ENCODE measurements around the gene PBXIP1.
"Not testable (repeated sequence)": the region's sequence is repeated elsewhere in the genome, so short reads cannot be mapped to it uniquely, and the experiment has no call there.

The PBXIP1 gene

DNA sequence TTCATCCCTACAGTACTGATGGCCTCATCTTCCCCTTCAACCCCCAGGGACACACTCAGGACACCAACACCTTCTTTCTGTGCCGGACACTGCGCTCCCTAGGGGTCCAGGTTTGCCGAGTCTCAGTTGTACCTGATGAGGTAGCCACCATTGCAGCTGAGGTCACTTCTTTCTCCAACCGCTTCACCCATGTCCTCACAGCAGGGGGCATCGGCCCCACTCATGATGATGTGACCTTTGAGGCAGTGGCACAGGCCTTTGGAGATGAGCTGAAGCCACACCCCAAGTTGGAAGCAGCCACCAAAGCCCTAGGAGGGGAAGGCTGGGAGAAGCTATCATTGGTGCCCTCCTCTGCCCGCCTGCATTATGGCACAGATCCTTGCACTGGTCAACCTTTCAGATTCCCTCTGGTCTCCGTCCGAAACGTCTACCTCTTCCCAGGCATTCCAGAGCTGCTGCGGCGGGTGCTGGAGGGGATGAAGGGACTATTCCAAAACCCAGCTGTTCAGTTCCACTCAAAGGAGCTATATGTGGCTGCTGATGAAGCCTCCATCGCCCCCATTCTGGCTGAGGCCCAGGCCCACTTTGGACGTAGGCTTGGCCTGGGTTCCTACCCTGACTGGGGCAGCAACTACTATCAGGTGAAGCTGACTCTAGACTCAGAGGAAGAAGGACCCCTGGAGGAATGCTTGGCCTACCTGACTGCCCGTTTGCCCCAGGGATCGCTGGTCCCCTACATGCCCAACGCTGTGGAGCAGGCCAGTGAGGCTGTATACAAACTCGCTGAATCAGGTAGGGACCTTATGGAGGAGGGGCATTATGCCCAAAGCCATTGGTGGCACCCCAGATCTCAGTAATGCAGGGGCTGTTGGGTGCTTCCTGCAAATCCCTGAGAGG lies 32.4 kb upstream of the PBXIP1 start:
- Histone ChIP-seq H3K27me3 (ENCODE audit: insufficient read depth, low read length, poor library complexity) (no peaks in the 10 kb centered on the region), H3K27ac (ENCODE audit: low read length) (no peak overlapping the region), H3K4me1 (ENCODE audit: insufficient read depth, low read length) (peaks cover 13% of the 10 kb centered on the region), H3K4me2 (ENCODE audit: insufficient read depth, low read length) (no peak overlapping the region), H4K20me1 (ENCODE audit: insufficient read depth, low read length) (peaks cover 40% of the 10 kb centered on the region), H3K4me3 (ENCODE audit: low read depth in 1 of 2, low read length in 2 of 2) (no peak overlapping the region), H3K9me3 (ENCODE audit: insufficient read depth, low read length, severe bottlenecking) (no peaks in the 10 kb centered on the region), H3K9ac (ENCODE audit: low read depth, low read length) (no peak overlapping the region), H3K36me3 (ENCODE audit: insufficient read depth, low read length) (peaks cover 39% of the 10 kb centered on the region), H3K79me2 (ENCODE audit: insufficient read depth, low read length) (peaks cover 18% of the 10 kb centered on the region), H2AFZ (ENCODE audit: low read depth, low read length) (no peak overlapping the region)
- DNase-seq (no peak), ATAC-seq (ENCODE audit: insufficient read depth, low read depth) (no peak)
- no peak for TF ChIP-seq EZH2 (IDR thresholded peaks at IDR 0.05; ENCODE audit: borderline replicate concordance, low read depth, low read length, severe bottlenecking)
- TF ChIP-seq, protein P1, sequence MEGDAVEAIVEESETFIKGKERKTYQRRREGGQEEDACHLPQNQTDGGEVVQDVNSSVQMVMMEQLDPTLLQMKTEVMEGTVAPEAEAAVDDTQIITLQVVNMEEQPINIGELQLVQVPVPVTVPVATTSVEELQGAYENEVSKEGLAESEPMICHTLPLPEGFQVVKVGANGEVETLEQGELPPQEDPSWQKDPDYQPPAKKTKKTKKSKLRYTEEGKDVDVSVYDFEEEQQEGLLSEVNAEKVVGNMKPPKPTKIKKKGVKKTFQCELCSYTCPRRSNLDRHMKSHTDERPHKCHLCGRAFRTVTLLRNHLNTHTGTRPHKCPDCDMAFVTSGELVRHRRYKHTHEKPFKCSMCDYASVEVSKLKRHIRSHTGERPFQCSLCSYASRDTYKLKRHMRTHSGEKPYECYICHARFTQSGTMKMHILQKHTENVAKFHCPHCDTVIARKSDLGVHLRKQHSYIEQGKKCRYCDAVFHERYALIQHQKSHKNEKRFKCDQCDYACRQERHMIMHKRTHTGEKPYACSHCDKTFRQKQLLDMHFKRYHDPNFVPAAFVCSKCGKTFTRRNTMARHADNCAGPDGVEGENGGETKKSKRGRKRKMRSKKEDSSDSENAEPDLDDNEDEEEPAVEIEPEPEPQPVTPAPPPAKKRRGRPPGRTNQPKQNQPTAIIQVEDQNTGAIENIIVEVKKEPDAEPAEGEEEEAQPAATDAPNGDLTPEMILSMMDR (IDR thresholded peaks at IDR 0.05; ENCODE audit: borderline replicate concordance, extremely low read depth, low read length, poor library complexity, severe bottlenecking) = peak; percentile 7

DNA sequence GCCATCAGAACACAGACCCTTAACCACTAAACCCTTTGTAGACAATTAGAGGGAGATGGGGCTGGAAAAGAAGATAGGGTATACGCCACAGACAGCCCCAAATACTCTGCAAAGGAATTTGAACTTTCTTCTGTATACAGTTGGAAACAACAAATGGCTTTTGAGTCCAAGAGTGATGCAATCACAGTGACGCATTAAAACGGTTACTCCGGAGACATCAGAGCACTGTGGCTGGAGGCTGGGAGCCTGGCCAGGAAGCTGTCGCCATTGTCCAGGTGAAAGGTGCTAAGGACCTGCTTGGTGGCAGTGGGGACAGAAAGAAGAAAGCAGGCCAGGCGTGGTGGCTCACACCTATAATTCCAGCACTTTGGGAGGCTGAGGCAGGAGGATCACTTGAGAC lies 31.4 kb upstream of the PBXIP1 start:
- no peak overlapping the region for H3K27ac ChIP-seq (ENCODE audit: low read length)
- peaks cover 34% of the 10 kb centered on the region for H4K20me1 ChIP-seq (ENCODE audit: insufficient read depth, low read length)
- no peak overlapping the region for H3K4me2 ChIP-seq (ENCODE audit: insufficient read depth, low read length)
- H3K27me3 ChIP-seq (ENCODE audit: insufficient read depth, low read length, poor library complexity) = no peaks in the 10 kb centered on the region
- H3K4me1 ChIP-seq (ENCODE audit: insufficient read depth, low read length) = peaks cover 18% of the 10 kb centered on the region
- DNase-seq (no peak), ATAC-seq (ENCODE audit: insufficient read depth, low read depth) (no peak)
- H3K9me3 ChIP-seq (ENCODE audit: insufficient read depth, low read length, severe bottlenecking) = no peaks in the 10 kb centered on the region
- H3K36me3 ChIP-seq (ENCODE audit: insufficient read depth, low read length) = peaks cover 39% of the 10 kb centered on the region
- H3K9ac ChIP-seq (ENCODE audit: low read depth, low read length) = no peak overlapping the region
- peaks cover 25% of the 10 kb centered on the region for H3K79me2 ChIP-seq (ENCODE audit: insufficient read depth, low read length)
- TF ChIP-seq, protein P1 (IDR thresholded peaks at IDR 0.05; ENCODE audit: borderline replicate concordance, extremely low read depth, low read length, poor library complexity, severe bottlenecking) = no peak
- no peak for TF ChIP-seq EZH2 (IDR thresholded peaks at IDR 0.05; ENCODE audit: borderline replicate concordance, low read depth, low read length, severe bottlenecking)
- no peak overlapping the region for H3K4me3 ChIP-seq (ENCODE audit: low read depth in 1 of 2, low read length in 2 of 2)
- H2AFZ ChIP-seq (ENCODE audit: low read depth, low read length) = no peak overlapping the region

DNA sequence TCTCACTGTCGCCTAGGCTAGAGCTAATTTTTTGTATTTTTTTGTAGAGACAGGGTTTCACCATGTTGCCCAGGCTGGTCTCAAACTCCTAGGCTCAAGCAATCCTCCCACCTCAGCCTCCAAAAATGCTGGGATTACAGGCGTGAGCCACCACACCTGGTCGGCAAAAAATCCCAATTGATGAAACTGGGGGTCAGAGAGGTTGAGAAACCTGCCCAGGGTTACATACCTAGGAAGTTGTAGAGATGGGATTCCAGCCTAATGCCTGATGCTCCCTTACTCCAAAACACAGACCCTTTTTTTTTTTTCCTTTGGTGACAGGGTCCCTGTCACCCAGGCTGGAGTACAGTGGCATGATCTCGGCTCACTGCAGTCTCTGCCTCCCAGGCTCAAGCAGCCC lies 30.8 kb upstream of the PBXIP1 start:
- peaks cover 39% of the 10 kb centered on the region for H3K36me3 ChIP-seq (ENCODE audit: insufficient read depth, low read length)
- H3K4me3 ChIP-seq (ENCODE audit: low read depth in 1 of 2, low read length in 2 of 2); H3K4me2 ChIP-seq (ENCODE audit: insufficient read depth, low read length); H3K9me3 ChIP-seq (ENCODE audit: insufficient read depth, low read length, severe bottlenecking); H2AFZ ChIP-seq (ENCODE audit: low read depth, low read length); DNase-seq; H3K9ac ChIP-seq (ENCODE audit: low read depth, low read length); H3K27me3 ChIP-seq (ENCODE audit: insufficient read depth, low read length, poor library complexity); ATAC-seq (ENCODE audit: insufficient read depth, low read depth); H3K27ac ChIP-seq (ENCODE audit: low read length): not testable (repeated sequence)
- H3K79me2 ChIP-seq (ENCODE audit: insufficient read depth, low read length) = peaks cover 27% of the 10 kb centered on the region
- H3K4me1 ChIP-seq (ENCODE audit: insufficient read depth, low read length) = peaks cover 24% of the 10 kb centered on the region
- peaks cover 34% of the 10 kb centered on the region for H4K20me1 ChIP-seq (ENCODE audit: insufficient read depth, low read length)

DNA sequence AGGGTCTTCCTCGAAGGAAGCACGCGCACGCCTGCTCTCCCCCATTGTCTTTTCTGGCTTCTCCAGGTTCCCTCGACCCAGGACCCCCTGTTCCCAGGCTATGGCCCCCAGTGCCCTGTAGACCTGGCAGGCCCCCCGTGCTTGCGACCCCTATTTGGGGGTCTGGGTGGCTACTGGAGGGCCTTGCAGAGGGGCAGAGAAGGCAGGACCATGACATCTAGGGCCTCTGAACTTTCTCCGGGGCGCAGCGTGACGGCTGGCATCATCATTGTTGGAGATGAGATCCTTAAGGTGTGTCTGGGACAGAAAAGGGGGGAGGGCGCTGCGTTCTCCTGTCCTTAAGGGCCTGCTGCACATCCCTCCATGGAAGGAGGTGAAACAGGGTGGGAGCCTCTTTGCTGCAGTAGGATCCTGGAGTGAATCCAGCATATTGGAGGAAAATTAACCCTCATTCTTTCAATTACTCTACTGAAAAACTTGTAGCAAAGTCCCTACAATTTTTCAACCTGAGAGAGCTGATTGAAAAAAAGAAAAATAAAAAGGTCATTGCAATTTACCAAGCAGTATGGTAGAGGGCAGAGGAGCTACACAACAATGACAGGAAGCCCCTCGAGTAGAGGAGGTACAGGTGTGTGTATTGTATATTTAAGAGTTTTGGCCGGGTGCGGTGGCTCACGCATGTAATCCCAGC lies 28.0 kb upstream of the PBXIP1 start:
- H3K4me2 ChIP-seq (ENCODE audit: insufficient read depth, low read length) = peak overlapping the region; percentile 96
- no peaks in the 10 kb centered on the region for H3K27me3 ChIP-seq (ENCODE audit: insufficient read depth, low read length, poor library complexity)
- DNase-seq (no peak), ATAC-seq (ENCODE audit: insufficient read depth, low read depth) (no peak)
- peaks cover 37% of the 10 kb centered on the region for H3K36me3 ChIP-seq (ENCODE audit: insufficient read depth, low read length)
- peak overlapping the region; percentile 71 to 75; a peak in 3 of 4 replicates for H3K4me3 ChIP-seq (ENCODE audit: low read depth in 1 of 2, low read length in 2 of 2)
- H2AFZ ChIP-seq (ENCODE audit: low read depth, low read length) = peak overlapping the region; percentile 77
- H3K27ac ChIP-seq (ENCODE audit: low read length) = peak overlapping the region; percentile 77
- H3K9me3 ChIP-seq (ENCODE audit: insufficient read depth, low read length, severe bottlenecking) = no peaks in the 10 kb centered on the region
- peaks cover 39% of the 10 kb centered on the region for H3K4me1 ChIP-seq (ENCODE audit: insufficient read depth, low read length)
- TF ChIP-seq, protein P1 (IDR thresholded peaks at IDR 0.05; ENCODE audit: borderline replicate concordance, extremely low read depth, low read length, poor library complexity, severe bottlenecking) = peak; percentile 8
- TF ChIP-seq EZH2 (IDR thresholded peaks at IDR 0.05; ENCODE audit: borderline replicate concordance, low read depth, low read length, severe bottlenecking) = no peak
- H3K9ac ChIP-seq (ENCODE audit: low read depth, low read length) = peak overlapping the region; percentile 66
- H4K20me1 ChIP-seq (ENCODE audit: insufficient read depth, low read length) = peaks cover 22% of the 10 kb centered on the region; the same call in 1 of the 2 replicates
- peaks cover 39% of the 10 kb centered on the region for H3K79me2 ChIP-seq (ENCODE audit: insufficient read depth, low read length)

Data from DND-41 (cell line).